Esophagus squamous epithelium (tissue), 5 donors: Measurements from ENCODE around the gene NEMP2. TPM values are rescaled to one million over a fixed set of nuclear protein-coding genes. Genes with fewer than 3 reads are reported as not detected.
"Not testable (repeated sequence)": the region's sequence is repeated elsewhere in the genome, so short reads cannot be mapped to it uniquely, and the experiment has no call there.

Source experiments
- DNase-seq: peaks from one replicate; lab custom pipeline; 2025; lab: John Stamatoyannopoulos, UW
- H3K27ac ChIP-seq, 4 donors: fragments of 200-600 bp; sonication (generic); one replicate each; pipeline ENCODE4 v1.5.1; 2016 to 2019; ENCODE audit warnings: mild to moderate bottlenecking in 1 of 4
- H3K27me3 ChIP-seq, 4 donors: fragments of 200-600 bp; sonication (generic); 1 replicate in 3 of 4; 2 replicates in 1 of 4; pipeline versions ENCODE4 v1.5.1 to v1.6.0; 2017 to 2021; ENCODE audit warnings: antibody characterized with exemption in 1 of 4
- H3K36me3 ChIP-seq, 3 donors: fragments of 200-600 bp; sonication (generic); one replicate each; pipeline ENCODE4 v1.5.1; 2016 to 2019
- H3K4me1 ChIP-seq, 3 donors: fragments of 200-600 bp; sonication (generic); one replicate each; pipeline ENCODE4 v1.5.1; 2017 to 2019
- H3K4me3 ChIP-seq, 4 donors: fragments of 200-600 bp; sonication (generic); 1 replicate in 3 of 4; 2 replicates in 1 of 4; pipeline ENCODE4 v1.5.1; 2016 to 2019; ENCODE audit warnings: mild to moderate bottlenecking in 2 of 4, moderate library complexity in 1 of 4
- H3K9me3 ChIP-seq, 3 donors: fragments of 200-600 bp; sonication (generic); one replicate each; pipeline ENCODE4 v1.5.1; 2016 to 2019
- POLR2A ChIP-seq, 4 donors: fragments of 450-650 bp; IDR thresholded peaks; one replicate each; pipeline ENCODE4 v1.6.1; 2017; ENCODE audit warnings: antibody characterized with exemption in 4 of 4, mild to moderate bottlenecking in 4 of 4, moderate library complexity in 3 of 4
- WGBS, 2 donors: methylation state at CpG; one replicate each; pipeline ENCODE4 v1.1.5; 2018; 5-methylcytosine and 5-hydroxymethylcytosine counted together
- intact Hi-C: fragments of 100-400 bp; cut with DNase I; formaldehyde crosslinking; loops from one replicate; pipeline ENCODE4 v1.15.0; 2022
- total RNA-seq, 4 donors: library from RNA; depleted of rRNA; stranded (reverse); fragments of >200 nt; gene quantifications; one replicate each; pipeline ENCODE4 v1.1.0, GENCODE V29; 2016
- TF ChIP-seq, protein P1 (sequence below), 6 experiments: fragments of 450-650 bp in 4 of 6; fragments of 200-600 bp in 2 of 6; sonication (generic) in 2 of 6; IDR thresholded peaks; one replicate each; pipeline ENCODE4 v1.5.1; 2016 to 2019; ENCODE audit warnings: antibody characterized with exemption in 6 of 6, mild to moderate bottlenecking in 4 of 6, moderate library complexity in 4 of 6
- donor health status: DM: yes; HTN: yes; CAD: no.

NEMP2 gene
- total RNA-seq, 4 donors from 2014 or later, result 1.0 to 2.7 (median 2.0) TPM

DNA sequence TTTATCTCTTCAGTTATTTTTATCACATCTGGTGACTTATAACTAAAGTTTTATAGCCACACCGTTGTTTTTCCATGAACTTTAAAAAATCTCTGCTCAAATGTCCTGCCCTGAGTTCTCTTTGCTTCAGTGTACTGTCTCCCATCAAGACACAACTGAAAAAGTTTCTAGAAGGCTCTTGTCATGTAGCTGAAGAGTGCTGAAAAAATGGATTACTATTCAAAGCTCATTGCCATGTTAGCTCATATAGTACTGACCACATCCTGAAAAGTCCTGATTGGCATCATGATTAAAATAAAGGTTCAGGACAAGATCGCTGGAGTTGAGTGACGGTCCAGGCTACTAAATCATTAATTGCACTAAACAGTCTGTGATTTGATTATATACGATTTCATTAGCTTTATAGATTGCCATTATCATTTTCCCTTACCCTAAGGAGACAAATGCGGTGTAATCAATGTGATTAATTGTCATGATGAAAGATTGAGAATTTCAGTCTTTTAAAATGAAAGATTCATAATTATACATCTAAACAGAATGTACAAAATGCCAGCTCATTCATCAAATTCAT is 64.2 kb downstream of the NEMP2 start:
- WGBS, 2 donors, result 80 to 83% methylated on average over 5 of the region's 5 CpGs
- Histone ChIP-seq H3K9me3 (no peaks in the 10 kb centered on the region), H3K27me3 (no peaks in the 10 kb centered on the region), H3K27ac (peak overlapping the region in 3 of 4 donors; percentile 18 to 86 (median 81)), H3K36me3 (peaks cover 6 to 16% (median 8%) of the 10 kb centered on the region in 3 donors), H3K4me3 (no peak overlapping the region), H3K4me1 (peaks cover 22 to 50% (median 32%) of the 10 kb centered on the region in 3 donors)
- TF ChIP-seq POLR2A (IDR thresholded peaks at IDR 0.05), result no peak
- intact Hi-C loops, result no loop called here
- no peak for DNase-seq

DNA sequence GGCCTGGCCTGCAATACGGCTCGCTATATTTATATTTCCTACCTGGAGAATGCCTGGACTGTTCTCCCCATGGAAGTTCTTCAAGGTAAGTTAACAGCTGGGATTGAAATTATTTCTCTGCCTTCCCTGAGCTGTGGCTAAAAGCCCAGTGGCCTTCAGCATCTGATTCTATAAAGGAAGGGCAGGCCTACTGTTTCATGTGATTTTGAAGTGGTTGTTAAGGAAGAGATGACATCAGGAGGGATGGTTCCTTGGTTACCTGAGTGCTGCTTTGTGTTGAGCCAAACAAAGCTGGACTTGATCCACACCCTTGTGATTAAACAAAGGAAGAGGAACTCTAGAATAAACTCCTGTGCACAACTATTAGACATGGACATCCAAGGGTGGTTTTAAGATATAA is 64.8 kb downstream of the NEMP2 start:
- DNase-seq, result no peak
- WGBS, 2 donors, result 91% methylated on average over 2 of the region's 2 CpGs
- Histone ChIP-seq H3K4me3 (no peak overlapping the region), H3K9me3 (no peaks in the 10 kb centered on the region), H3K36me3 (peaks cover 6 to 16% (median 8%) of the 10 kb centered on the region in 3 donors), H3K27ac (peak overlapping the region; percentile 70 to 86 (median 78)), H3K4me1 (peaks cover 22 to 50% (median 32%) of the 10 kb centered on the region in 3 donors), H3K27me3 (no peaks in the 10 kb centered on the region)
- TF ChIP-seq, protein P1, sequence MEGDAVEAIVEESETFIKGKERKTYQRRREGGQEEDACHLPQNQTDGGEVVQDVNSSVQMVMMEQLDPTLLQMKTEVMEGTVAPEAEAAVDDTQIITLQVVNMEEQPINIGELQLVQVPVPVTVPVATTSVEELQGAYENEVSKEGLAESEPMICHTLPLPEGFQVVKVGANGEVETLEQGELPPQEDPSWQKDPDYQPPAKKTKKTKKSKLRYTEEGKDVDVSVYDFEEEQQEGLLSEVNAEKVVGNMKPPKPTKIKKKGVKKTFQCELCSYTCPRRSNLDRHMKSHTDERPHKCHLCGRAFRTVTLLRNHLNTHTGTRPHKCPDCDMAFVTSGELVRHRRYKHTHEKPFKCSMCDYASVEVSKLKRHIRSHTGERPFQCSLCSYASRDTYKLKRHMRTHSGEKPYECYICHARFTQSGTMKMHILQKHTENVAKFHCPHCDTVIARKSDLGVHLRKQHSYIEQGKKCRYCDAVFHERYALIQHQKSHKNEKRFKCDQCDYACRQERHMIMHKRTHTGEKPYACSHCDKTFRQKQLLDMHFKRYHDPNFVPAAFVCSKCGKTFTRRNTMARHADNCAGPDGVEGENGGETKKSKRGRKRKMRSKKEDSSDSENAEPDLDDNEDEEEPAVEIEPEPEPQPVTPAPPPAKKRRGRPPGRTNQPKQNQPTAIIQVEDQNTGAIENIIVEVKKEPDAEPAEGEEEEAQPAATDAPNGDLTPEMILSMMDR (IDR thresholded peaks at IDR 0.05), result no peak
- no peak for TF ChIP-seq POLR2A (IDR thresholded peaks at IDR 0.05)
- intact Hi-C loops, result no loop called here

GRCh38 chr2:190468814-190469569 is 65.5 kb downstream of the NEMP2 start:
- Histone ChIP-seq H3K27ac (peak overlapping the region; percentile 70 to 86 (median 78)), H3K36me3 (peaks cover 6 to 16% (median 8%) of the 10 kb centered on the region in 3 donors), H3K4me1 (peaks cover 22 to 50% (median 32%) of the 10 kb centered on the region in 3 donors), H3K4me3 (no peak overlapping the region), H3K9me3 (no peaks in the 10 kb centered on the region), H3K27me3 (no peaks in the 10 kb centered on the region)
- DNase-seq, result no peak
- 9 to 10% methylated on average over 4 of the region's 4 CpGs for WGBS, 2 donors
- TF ChIP-seq, protein P1 (IDR thresholded peaks at IDR 0.05), result no peak
- TF ChIP-seq POLR2A (IDR thresholded peaks at IDR 0.05), result no peak
- intact Hi-C loops, result no loop called here

DNA sequence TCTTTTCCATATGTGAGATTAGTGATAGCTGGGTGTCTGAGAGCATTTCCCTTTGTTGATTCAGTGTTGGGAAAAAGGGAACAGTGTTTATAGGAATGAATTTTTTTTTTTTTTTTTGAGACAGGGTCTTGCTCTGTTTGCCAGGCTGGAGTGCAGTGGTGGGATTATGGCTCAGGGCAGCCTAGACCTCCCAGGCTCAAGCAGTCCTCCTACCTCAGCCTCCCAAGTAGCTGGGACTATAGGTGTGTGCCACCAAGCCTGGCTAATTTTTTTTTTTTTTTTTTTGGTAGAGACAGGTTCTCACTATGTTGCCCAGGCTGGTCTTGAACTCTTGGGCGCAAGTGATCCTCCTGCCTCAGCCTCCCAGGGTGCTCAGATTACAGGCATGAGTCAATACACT is 66.2 kb downstream of the NEMP2 start:
- DNase-seq, H3K27me3 ChIP-seq, H3K9me3 ChIP-seq, H3K4me3 ChIP-seq, intact Hi-C loops: not testable (repeated sequence)
- peaks cover 6 to 16% (median 8%) of the 10 kb centered on the region in 3 donors for H3K36me3 ChIP-seq
- H3K4me1 ChIP-seq, result peaks cover 22 to 50% (median 32%) of the 10 kb centered on the region in 3 donors
- 67 to 100% methylated on average over 1 of the region's 1 CpG for WGBS, 2 donors
- peak overlapping the region; percentile 70 to 86 (median 78) for H3K27ac ChIP-seq

DNA sequence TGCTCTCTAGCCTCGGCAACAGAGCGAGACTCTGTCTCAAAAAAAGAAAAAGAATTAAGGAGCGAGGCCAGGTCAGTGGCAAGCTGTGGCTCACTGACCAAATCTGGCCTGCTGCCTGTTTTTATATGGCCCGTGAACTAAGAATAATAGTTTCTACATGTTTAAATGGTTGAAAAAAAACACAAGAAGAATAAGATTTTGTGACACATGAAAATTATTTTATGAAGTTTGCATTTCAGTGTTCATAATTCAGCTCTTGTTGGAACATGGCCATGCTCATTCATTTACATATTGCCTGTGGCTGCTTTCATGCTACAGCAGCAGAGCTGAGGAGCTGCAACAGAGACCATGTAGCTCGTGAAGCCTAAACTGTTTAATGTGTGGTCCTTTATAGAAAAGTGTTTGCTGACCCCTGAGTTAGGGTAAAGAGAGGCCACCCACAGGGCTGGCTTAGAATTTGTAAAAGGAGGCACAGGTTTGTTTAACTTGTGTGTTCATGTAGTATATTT is 66.9 kb downstream of the NEMP2 start:
- peaks cover 22 to 50% (median 32%) of the 10 kb centered on the region in 3 donors for H3K4me1 ChIP-seq
- H3K27ac ChIP-seq, result peak overlapping the region; percentile 70 to 86 (median 78)
- TF ChIP-seq, protein P1 (IDR thresholded peaks at IDR 0.05), result no peak
- TF ChIP-seq POLR2A (IDR thresholded peaks at IDR 0.05), result no peak
- no peaks in the 10 kb centered on the region for H3K27me3 ChIP-seq
- H3K4me3 ChIP-seq, result peak overlapping the region in 1 of 4 donors; percentile 4
- no peaks in the 10 kb centered on the region for H3K9me3 ChIP-seq
- no peak for DNase-seq
- H3K36me3 ChIP-seq, result peaks cover 6 to 16% (median 8%) of the 10 kb centered on the region in 3 donors
- WGBS, 2 donors, result 15 to 22% methylated on average over 4 to 5 of the region's 5 CpGs
- intact Hi-C loops, result no loop called here
